NCI-H2107 treated with DMSO at 0.1 percent for 48 hours (cell line): ENCODE results near the gene C19orf81.
A peak's percentile ranks its signal among the peaks of the same experiment; 100 is the strongest.

Experiments
- DNase-seq: peaks from one replicate; lab custom pipeline; 2025; ENCODE audit not compliant: unreplicated experiment; lab: John Stamatoyannopoulos, UW

The C19orf81 gene

GRCh38 chr19:50679177-50680125 lies 30.2 kb downstream of the C19orf81 start:
- DNase-seq = no peak

GRCh38 chr19:50686310-50687032 lies 37.2 kb downstream of the C19orf81 start:
- no peak for DNase-seq

- DNase-seq = no peak
These were observed 39.5 kb downstream of the C19orf81 start for GRCh38 chr19:50688766-50689165.

GRCh38 chr19:50690439-50690838 lies 41.2 kb downstream of the C19orf81 start:
- DNase-seq = no peak

DNA sequence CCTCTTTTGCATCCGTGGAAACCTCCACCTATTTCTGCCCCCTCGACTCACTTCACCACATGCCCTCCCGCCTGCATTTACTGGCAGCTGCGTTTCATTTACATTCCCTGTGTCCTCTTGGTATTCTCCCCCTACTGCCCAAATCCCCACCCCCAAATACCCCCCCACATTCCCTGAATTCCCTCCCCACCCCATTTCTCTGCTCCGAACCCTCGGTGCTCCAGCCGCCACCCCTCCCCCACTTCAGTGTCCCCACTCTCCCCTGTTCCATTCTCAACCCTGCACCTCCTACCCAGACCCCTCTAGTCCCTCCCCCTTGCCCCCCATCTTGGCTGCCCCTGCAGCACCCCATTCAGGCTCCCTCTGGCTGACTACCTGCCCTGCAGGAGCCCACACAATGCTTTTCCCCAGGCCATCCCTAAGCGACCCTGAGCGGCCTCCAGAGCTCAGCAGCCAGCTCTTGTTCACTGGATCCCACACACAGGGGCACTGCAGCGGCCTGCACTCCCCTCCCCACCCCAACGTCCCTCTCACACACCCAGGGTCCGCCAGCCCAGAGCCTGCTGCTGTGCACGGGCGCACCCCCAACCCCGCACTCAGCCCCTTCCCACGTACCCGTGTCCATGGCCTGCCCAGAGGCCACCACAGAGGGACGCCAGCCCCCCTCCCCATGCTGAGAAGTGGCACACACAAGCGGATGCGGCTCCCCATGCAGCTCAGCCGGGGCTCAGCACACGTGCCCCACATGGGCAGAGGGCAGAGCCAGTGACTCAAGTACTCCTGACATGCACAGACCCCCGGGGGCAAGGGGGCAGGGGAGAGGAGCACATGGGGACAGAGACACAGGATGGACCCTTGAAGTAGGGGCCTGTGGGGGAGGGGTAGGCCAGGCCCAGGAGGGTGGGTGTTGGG lies 44.1 kb downstream of the C19orf81 start:
- no peak for DNase-seq

DNA sequence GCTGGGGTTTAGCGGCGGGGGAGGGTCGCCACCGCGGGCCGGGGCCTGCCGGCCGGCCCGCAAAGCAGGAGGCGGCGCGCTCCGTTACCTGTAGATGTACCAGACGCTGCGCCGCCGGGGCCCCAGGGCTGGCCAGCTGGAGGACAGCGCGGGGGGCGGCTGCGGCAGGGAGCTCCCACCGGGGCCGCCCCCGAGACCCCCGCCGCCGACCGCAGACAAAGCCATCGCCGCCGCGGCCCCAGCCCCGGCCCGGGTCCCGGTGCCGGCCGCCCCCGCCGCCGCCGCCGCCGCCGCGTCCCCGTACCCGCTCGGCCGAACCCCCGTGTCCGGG lies 45.5 kb downstream of the C19orf81 start:
- DNase-seq = no peak

GRCh38 chr19:50695251-50696093 lies 46.2 kb downstream of the C19orf81 start:
- DNase-seq = no peak

DNA sequence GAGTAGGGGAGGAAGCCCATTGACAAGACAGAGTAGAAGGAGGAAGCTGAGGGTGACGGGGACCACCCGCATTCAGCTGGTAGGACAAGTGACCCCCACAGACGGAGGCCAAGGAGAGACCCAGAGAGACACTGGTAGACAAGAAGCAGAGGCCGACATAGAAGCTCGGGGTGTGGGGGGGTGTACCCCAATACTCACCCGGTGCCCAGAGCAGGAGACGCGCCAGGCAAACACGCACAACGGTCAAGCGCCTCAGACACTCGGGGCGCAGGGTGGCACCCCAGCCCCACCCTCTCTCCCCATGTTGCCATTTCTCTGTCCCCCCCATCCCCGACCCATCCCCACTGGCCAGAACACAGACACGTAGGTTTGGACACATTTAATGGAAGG lies 46.8 kb downstream of the C19orf81 start:
- DNase-seq = no peak

DNA sequence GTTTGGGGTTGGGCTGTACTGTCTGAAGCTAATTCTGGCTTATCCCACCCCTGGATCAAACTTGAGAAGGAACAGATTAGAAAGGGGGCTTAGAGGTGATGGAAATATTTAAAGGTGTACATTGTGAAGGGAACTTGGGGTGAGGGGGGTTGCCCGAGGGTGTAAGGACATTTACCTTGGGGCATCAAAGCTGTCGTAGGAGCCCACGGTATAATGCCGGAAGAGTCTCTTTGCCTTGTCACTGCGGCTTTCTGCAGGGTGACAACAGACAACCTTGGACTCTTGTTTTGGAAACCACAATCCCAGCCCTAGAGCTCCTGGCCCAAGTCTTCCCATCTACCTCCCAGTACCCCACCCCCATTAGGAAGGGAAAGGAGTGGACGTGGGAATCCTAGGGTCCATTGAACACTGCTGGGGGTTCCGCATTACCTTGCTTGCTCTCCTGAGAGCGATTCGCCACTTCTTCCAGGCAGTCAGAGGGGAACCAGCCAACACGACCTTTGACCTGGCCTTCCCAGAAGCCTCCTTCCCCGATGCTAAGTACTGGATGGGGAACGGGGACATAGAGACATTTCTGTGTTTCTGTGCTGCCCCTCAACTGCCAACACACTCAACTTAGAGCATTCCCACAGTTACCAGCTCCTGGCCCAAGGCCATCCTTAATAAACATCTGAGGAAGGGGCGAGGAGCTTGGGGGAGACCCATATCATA lies 48.3 kb downstream of the C19orf81 start:
- no peak for DNase-seq

DNA sequence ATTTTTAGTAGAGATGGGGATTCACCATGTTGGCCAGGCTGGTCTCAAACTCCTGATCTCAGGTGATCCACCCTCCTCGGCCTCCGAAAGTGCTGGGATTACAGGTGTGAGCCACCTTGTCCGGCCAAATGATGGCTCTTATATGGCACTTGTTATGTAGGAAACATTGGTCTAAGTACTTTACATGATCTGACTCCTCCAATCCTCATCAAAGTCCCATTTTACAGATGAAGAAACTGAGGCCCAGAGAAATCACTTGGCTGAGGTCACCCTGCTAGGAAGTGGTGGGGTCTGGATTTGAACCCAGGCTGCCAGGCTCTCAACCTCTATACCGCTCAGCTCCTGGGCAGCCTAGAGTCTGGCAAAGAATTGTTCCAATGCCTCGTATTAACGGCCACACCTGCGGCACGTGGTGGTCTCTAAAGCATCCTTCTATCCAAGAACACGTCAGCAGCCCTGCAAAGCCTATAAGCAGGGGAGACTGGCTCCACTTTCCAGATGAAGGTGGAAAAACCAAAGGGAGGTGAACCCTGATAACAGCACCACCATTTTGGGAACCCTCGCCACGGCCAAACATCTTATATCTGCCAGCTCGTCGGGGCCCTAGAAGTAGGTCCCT lies 52.2 kb downstream of the C19orf81 start:
- DNase-seq = no peak

DNA sequence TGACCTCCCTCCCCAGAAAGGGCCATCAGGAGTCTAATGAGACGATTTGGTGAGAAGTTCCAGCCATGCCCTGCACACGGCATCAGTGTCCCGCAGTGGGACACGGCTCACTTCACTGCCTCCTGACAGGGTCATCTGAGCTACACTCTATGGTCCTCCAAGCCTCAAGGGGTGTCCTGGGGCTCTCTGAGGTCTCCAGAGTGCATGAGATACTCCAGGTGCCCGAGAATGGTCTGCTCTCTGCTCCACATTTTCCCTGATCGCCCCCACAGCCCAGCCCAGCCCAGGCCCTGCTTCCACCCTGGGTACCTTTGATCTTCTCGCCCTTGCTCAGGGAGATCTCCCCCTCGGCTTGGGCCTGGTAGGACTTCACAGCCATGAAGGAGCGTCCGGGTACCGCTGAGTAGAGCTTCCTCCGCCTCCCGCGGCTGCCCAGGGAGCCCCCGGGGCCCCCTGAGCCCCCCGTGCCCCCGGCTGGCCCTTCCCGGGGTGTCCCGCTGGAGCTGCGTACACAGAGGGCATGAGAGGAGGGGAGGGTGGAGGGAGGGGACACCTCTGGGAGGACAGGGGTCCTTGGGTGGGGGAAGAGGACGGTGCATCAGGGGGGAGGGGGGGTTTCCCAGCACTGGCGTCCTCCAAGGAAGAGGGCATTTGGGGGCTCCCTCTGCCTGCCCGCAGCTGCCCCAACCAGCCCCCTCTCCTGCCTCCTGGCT lies 53.1 kb downstream of the C19orf81 start:
- no peak for DNase-seq

GRCh38 chr19:50702871-50703829 lies 53.9 kb downstream of the C19orf81 start:
- DNase-seq = no peak

GRCh38 chr19:50703915-50704796 lies 54.9 kb downstream of the C19orf81 start:
- no peak for DNase-seq

GRCh38 chr19:50705422-50706019 lies 56.3 kb downstream of the C19orf81 start:
- peak; percentile 21 for DNase-seq

- no peak for DNase-seq
These were observed 57.1 kb downstream of the C19orf81 start for GRCh38 chr19:50706387-50706786.
